GM19452 (cell line): ENCODE results near the gene KIF7.
"Not testable (repeated sequence)": the region's sequence is repeated elsewhere in the genome, so short reads cannot be mapped to it uniquely, and the experiment has no call there.

Experiments
- ATAC-seq: cut with Tn5 transposase; IDR thresholded peaks from one replicate; pipeline ENCODE4 v1.9.1; 2021; ENCODE audit not compliant: unreplicated experiment

Gene KIF7

DNA sequence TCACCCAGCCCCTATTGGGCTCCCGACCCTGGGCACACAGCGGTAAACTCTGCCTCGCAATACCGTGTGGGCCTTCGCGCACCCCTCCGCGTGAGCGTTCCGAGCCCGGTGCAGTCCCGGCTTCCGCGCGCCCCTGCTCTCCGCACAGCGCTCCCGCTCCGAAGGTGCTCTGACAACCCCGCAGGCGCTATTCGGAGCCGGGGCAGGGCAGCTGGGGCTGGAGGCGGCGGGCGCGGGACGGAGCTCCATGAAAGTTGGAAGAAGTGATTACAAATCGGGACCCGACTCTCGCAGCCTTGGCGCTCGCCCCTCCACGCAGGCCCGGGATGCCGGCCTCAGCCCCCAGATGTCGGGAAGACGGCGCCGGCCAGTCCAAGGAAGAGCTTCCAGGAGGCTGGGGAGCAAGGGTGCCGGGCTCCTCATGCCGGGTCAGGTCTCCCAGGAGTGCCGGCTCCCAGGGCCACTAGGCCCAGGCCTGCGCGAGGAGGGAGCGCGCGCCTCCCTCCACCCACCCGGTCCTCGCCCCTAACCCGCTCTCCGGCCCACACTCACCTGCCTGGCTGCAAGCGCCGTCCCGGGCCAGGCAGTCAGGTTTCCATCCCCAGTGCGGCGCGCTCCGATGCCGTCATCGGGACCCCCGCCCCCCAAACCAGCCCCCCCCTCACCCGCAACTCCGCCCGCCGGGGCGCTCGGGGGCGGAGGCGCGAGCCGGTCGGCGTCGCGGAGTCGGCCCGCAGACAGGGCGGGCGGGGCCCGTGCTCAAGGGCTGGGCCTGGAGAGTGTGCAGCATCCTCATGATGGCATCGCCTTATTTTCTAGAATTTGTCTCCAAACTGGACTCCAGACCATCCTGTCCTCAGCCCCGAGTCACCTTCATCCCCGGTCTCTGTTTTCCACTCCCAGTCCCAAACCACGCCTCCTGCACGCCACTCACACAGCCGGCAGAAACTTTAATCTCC lies at the start of gene KIF7:
TSS of gene KIF7 (minus strand) at position 621 of the 959 bp plus-strand sequence. CDS start 2,537 bp downstream, outside the sequence.
- no peak for ATAC-seq

- no peak for ATAC-seq
These were observed 49.1 kb upstream of the KIF7 start for GRCh38 chr15:89704411-89704810.

DNA sequence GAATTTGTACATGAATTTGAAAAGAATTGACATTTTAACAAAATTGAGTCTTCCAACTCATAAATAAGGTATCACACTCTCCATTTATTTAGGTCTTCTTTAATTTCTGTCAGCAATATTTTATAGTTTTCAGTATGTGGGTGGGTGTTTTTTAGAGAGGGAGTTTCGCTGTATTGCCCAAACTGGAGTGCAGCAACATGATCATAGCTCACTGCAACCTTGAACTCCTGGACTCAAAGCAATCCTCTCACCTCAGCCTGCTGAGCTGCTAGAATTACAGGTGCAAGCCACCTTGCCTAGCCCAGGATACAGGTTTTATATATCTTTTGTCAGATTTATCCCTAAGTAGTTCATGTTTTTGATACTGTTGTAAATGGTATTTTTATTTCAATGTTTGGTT lies 39.9 kb upstream of the KIF7 start:
- no peak for ATAC-seq

GRCh38 chr15:89693696-89694095 lies 38.4 kb upstream of the KIF7 start:
- ATAC-seq = no peak

DNA sequence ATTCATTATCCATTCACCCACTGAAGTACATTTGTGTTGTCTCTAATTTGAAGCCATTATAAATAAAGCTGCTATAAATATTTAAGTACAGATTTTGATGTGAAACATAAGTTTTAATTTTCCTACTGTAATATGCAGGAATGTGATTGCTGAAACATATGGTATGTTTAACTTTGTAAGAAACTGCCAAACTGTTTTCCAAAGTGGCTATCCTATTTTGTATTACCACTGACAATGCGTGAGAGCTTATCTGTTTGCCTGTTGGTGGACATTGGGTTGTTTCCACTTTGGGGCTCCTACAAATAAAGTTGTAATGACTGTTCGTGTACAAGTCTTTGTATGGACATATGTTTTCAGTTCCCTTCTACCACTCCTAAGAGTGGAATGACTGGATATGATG lies 37.8 kb upstream of the KIF7 start:
- no peak for ATAC-seq

GRCh38 chr15:89690276-89691218 lies 35.3 kb upstream of the KIF7 start, which contains the start of the genes PEX11A and WDR93:
TSS of gene PEX11A (minus strand) at chr15:89690754. CDS start at chr15:89690632, 122 bp downstream.
TSS of gene WDR93 (plus strand) at chr15:89690811. CDS start at chr15:89701747, 10,936 bp downstream.
- peak; percentile 88 for ATAC-seq

GRCh38 chr15:89689930-89690275 lies 34.6 kb upstream of the KIF7 start:
- ATAC-seq = not testable (repeated sequence)

DNA sequence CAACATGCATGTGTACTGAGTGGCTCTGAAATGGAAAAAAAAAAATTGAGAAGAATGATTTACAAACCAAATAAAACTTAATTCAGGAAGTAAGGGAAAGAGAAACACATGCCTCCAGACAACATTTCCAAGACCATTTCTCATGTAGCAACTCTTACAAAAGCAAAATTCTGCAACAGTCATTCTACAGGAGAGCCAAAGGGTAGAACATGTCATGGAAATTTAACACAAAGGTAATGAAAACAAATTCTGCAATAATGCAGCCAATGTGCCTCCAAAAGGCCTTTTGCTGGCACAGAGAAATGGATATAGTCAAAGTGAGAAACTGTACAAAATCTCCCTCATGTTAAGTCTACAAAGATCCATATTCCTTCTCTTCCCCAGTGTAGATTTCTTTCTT lies 31.3 kb upstream of the KIF7 start:
- ATAC-seq = no peak

DNA sequence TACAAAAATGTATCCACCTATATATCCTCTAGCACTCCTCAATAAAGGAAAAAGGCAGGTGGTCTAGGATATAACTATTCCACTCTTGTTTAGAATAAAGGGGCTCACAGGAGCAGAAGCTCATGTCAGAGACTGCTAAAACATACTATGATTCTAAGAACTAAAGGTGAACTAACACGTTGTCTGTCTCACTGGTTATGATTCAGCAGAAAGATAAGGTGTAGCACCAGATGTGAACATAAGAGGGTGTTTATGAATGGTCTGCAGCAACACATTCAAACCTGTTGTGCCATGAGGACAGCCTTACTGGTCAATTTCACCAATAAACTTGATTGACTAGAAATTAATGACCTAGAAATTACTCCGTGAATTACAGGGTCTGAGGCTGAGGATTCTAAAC lies 30.7 kb upstream of the KIF7 start:
- ATAC-seq = no peak

DNA sequence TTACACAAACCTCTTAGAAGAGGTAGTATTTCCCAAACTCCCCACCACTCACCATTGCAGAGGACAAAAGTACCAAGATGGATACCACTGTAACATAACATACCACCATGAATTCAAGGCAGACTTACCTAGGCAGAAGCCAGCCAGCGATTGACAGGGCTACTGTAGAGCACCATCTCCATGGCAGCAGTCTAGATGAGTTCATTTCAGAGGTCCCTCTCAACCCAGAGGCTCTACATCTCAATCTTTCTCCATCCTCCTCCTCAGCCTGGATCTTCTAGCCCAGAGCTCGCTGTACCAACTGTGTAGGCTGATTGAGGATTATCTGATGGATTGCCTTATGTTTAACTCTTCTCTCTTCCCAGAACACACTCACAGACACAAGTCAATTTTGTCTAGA lies 25.9 kb upstream of the KIF7 start:
- no peak for ATAC-seq

DNA sequence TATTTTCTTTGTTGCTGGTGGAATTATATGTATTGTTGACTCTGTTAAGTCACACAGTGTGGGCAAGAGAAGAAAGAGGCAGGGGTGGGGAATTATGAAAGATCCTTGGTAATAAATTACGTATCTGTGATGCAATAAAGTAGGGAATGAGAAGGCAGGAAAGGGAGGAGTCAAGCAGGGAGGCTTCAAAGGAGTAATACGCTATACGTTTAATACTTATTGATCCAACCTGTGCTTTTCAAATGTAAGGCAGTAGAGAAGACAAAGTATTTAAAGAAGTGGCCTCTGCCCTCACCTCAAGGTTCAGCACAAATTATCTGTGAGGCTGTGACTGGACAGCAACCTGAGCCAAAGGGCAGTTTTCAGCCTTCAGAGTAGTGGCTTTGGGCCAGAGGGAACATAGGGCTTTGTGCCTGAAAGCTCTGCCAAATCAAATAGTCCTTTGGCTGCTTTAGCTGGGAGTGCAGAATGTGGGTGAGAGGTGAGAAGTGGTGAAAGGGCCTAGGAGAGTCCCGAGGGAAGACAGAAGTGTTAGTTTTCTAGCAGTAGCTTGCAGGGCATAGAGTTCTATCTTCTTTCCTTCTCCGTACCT lies 25.1 kb upstream of the KIF7 start:
- no peak for ATAC-seq

DNA sequence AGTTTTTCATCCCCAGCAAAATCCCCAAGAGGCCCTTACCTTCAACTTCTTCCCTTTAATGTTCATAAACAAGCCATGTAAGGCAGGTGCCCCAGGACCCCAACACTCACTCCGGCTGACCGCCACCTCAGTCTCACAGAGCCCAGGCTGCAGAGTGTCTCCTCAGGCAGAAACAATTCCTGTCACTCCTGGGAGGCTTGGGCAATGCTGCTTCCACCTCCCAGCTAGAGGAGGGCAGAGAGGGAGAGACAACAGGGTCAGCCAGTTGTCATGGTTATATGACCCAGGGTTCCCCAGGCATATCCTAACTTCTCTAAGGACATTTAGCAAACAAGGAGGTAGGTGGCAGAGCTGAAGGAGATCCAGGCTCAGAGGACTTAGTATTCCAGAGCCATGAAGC lies 23.9 kb upstream of the KIF7 start, which contains the start of gene PLIN1:
TSS of gene PLIN1 (minus strand) at position 156 of the 400 bp plus-strand sequence. CDS start 1,878 bp downstream, outside the sequence.
- ATAC-seq = no peak

DNA sequence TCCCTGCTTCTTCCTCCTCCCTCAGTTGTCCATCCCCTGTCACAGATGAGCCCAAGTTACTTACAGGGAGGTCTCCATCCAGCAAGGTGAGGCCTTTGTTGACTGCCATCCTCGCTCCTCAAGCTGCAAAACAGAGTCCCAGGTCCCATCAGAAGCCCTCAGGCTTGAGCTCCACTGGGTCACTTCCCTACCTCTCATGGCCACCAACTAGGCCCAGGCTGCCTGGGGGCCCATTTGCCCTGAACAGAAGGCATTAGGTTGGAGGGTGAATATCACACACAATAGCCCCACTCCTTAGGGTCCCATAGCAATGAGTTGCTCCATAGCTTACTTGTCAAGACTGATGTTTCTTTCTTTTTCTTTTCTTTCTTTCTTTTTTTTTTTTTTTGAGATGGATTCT lies 22.1 kb upstream of the KIF7 start:
- no peak for ATAC-seq

- no peak for ATAC-seq
These were observed 20.3 kb upstream of the KIF7 start for GRCh38 chr15:89675606-89676005.

- no peak for ATAC-seq
These were observed 19.3 kb upstream of the KIF7 start for GRCh38 chr15:89674526-89674925.

DNA sequence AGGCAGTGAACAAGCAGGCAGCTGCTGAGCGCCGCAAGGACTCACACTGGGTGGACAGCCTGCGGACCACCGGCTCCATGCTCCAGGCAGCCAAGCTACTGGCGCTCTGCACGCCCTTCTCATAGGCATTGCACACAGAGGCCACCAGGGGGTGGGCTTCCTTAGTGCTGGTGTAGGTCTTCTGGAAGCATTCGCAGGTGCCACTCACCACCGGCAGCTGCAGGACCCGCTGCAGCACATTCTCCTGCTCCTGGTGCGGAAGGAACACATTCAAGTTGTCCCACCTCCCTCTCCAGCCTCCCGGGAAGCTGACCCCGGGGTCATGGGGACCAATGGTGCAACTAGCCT lies 17.9 kb upstream of the KIF7 start:
- no peak for ATAC-seq

DNA sequence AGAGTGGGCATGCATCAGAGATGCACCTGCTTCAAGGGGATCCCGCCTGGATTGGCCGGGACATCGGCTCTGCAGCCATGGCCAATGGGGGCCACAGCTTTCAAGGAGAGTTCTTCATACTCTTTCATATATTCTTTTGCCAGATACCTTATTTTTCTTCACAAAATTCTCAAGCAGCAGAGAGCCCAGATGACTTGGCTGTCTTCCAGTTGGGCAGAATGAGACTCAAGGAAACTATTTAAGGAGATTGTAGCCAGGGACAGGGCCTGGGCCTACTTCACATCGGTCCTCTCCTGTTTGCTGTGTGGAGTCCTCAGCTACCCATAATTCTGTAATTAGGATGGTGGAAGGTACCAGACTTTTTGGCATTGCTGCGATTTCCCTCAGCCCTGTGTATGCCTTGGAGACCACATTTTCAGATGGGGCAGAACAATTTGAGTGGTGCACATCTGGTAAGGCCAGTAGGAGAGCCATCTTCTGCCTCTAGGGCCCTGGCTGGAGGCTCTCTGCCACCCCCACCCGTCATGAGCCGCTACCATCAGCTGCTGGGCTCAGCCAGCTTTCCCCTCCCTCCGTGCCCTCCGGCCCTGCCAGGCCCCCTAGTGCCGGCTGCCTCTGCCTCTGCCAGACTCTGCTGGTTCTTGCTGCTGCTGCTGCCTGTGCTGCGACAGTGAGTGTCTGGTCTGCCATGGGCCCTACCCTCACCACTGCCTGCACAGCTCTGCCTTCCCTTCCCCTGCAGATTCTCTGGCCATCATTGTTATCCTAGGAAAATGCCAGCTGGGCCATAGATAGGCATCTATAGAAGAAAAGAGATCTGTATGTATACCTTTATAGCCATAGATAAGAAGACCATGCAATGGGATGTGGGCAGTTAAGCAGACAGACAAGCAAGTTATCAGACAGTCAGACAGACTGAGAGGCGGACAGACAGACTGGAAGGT lies 17.2 kb upstream of the KIF7 start:
- no peak for ATAC-seq

DNA sequence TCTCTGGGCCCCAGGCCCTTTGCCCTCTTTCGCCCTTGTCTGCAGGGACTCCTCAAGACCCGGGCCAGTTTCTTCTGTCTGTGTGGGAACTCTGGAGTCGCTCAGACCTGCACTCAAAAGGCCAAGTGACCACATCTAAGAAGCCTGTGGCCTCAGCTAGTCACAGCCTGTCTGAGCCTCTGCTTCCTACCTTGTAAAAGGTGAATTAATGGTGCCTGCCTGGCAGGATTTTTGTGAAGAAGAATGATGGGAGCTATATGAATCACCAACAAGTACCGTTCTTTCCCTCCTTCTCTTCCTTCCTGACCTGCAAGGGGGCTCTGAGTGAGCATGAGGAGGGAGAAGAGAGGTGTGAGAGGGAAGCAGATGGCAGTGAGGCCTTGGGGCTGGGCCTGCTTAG lies 16.4 kb upstream of the KIF7 start:
- ATAC-seq = no peak

DNA sequence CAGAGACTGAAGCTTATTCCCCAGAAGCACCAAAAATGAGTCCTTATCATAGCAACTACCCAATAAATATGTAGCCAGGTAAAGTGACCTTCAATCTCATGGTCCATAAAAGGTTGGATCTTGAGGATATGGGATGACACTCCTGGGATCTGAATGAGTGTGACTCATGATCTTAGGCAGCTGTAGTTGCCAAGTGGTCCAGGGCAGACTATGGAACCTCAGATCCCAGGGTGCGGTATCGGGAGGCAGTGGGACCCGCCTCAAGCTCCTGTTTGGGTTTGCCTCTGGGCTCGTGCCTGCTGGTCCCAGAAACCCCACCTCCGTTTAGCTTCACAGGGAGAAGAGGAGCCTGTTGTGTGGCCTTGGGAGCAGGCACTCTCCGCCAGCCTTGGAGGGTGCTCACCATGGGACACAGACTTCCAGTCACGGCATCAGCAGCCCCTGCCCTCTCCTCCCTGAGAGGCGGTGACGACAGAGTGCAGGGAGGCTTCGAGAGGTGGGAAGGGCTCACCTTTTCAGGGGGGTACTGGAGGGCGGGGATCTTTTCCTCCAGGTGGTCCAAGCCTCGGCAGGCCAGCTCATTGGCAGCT lies 15.8 kb upstream of the KIF7 start:
- no peak for ATAC-seq

DNA sequence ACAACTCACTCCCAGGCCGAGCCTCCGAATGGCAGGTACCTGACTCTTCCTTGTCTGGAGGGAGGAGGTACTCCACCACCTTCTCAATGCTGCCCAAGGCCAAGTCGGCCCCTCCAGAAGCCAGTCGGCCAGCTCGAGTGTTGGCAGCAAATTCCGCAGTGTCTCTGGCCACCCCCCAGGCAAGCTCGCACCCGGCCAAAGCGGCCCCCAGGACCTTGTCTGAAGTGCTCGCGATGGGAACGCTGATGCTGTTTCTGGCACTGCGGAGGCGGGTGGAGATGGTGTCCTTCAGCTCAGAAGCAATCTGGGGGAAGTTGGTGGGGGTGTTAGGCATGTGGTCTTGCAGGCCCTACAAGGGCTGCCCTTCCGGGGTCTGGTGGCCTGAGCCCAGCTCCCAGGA lies 14.7 kb upstream of the KIF7 start:
- ATAC-seq = no peak
